Activated CD8-positive, alpha-beta memory T cell treated with anti-CD3 and anti-CD28 coated beads, Interleukin-2, amount 10 ng/mL, durations not matched to agents 7 days and 5 days (primary cell): Measurements from ENCODE around the gene MFNG. TPM values are rescaled to one million over a fixed set of nuclear protein-coding genes. Genes with fewer than 3 reads are reported as not detected.

ENCODE experiments used
- ATAC-seq: fragments of 150-1000 bp; cut with Tn5 transposase; one replicate; pipeline ENCODE4 v1.10.0; 2021; ENCODE audit warnings: moderate library complexity
- CTCF ChIA-PET: fragments of 350-600 bp; sonication (Branson Sonifier 250); formaldehyde crosslinking; loops from one replicate; lab custom pipeline; 2021; ENCODE audit warnings: antibody characterized with exemption; lab: Charles Lee
- DNase-seq: peaks from one replicate; pipeline ENCODE4 v3.0.0-alpha.2; 2020
- H3K27ac Mint-ChIP-seq: one replicate; pipeline ENCODE4 v1.8.0; 2021; ENCODE audit warnings: mild to moderate bottlenecking, mixed read lengths
- H3K27me3 Mint-ChIP-seq: one replicate; pipeline ENCODE4 v1.8.0; 2021; ENCODE audit warnings: mixed read lengths
- H3K36me3 Mint-ChIP-seq: one replicate; pipeline ENCODE4 v1.8.0; 2021; ENCODE audit warnings: mild to moderate bottlenecking, mixed read lengths
- H3K4me1 Mint-ChIP-seq: one replicate; pipeline ENCODE4 v1.8.0; 2021; ENCODE audit warnings: mixed read lengths
- H3K4me3 Mint-ChIP-seq: one replicate; pipeline ENCODE4 v1.8.0; 2021; ENCODE audit warnings: mild to moderate bottlenecking, moderate library complexity, mixed read lengths
- H3K9me3 Mint-ChIP-seq: one replicate; pipeline ENCODE4 v1.8.0; 2022; ENCODE audit warnings: low read depth, mixed read lengths
- total RNA-seq, 2 experiments: library from RNA; stranded (reverse); gene quantifications; one replicate each; pipeline ENCODE4 v1.2.3, GENCODE V29; 2021

MFNG gene
- total RNA-seq, 2 experiments from 2014 or later, result 196 to 220 TPM

- DNase-seq (peak; percentile 87), ATAC-seq (peak; percentile 98)
- H3K4me3 Mint-ChIP-seq, result no peak overlapping the region
- no peaks in the 10 kb centered on the region for H3K27me3 Mint-ChIP-seq
- CTCF ChIA-PET, result interaction anchor here (0.8 to 4.8 kb wide), 21 partner anchors 9 to 215 kb away, joined by 3 to 67 read pairs (median 5); partner anchors contain the start of gene ELFN2
- H3K4me1 Mint-ChIP-seq, result no peaks in the 10 kb centered on the region
- no peaks in the 10 kb centered on the region for H3K9me3 Mint-ChIP-seq
- peaks cover 1% of the 10 kb centered on the region for H3K36me3 Mint-ChIP-seq
- no peak overlapping the region for H3K27ac Mint-ChIP-seq
These were observed 28.9 kb downstream of the MFNG start for GRCh38 chr22:37457093-37457893.

- Mint-ChIP-seq H3K9me3 (no peaks in the 10 kb centered on the region), H3K27me3 (no peaks in the 10 kb centered on the region), H3K4me1 (no peaks in the 10 kb centered on the region), H3K4me3 (no peak overlapping the region), H3K36me3 (peaks cover 1% of the 10 kb centered on the region), H3K27ac (no peak overlapping the region)
- DNase-seq (no peak), ATAC-seq (no peak)
- CTCF ChIA-PET, result interaction anchor here (0.6 to 4.8 kb wide), 13 partner anchors 16 to 198 kb away, joined by 3 to 67 read pairs (median 4); partner anchors contain the start of gene ELFN2
These were observed 29.8 kb downstream of the MFNG start for GRCh38 chr22:37456346-37456745.

GRCh38 chr22:37455896-37456295, 30.3 kb downstream of the MFNG start:
- no peak overlapping the region for H3K4me3 Mint-ChIP-seq
- H3K27ac Mint-ChIP-seq, result no peak overlapping the region
- H3K27me3 Mint-ChIP-seq, result no peaks in the 10 kb centered on the region
- DNase-seq, result no peak
- peaks cover 1% of the 10 kb centered on the region for H3K36me3 Mint-ChIP-seq
- H3K4me1 Mint-ChIP-seq, result no peaks in the 10 kb centered on the region
- CTCF ChIA-PET, result interaction anchor here (0.8 to 4.8 kb wide), 9 partner anchors 15 to 196 kb away, joined by 3 to 67 read pairs (median 4); no protein-coding TSS in a partner anchor
- H3K9me3 Mint-ChIP-seq, result no peaks in the 10 kb centered on the region
- no peak for ATAC-seq

- Mint-ChIP-seq H3K4me3 (no peak overlapping the region), H3K27ac (no peak overlapping the region), H3K27me3 (no peaks in the 10 kb centered on the region), H3K36me3 (peaks cover 1% of the 10 kb centered on the region), H3K9me3 (no peaks in the 10 kb centered on the region), H3K4me1 (no peaks in the 10 kb centered on the region)
- ATAC-seq, result no peak
- no peak for DNase-seq
- CTCF ChIA-PET, result interaction anchor here (0.6 to 4.8 kb wide), 3 partner anchors 140 to 505 kb away, joined by 3 to 67 read pairs (median 7); no protein-coding TSS in a partner anchor
These were observed 31.1 kb downstream of the MFNG start for GRCh38 chr22:37454857-37455686.

- Mint-ChIP-seq H3K27me3 (no peaks in the 10 kb centered on the region), H3K9me3 (no peaks in the 10 kb centered on the region), H3K27ac (no peak overlapping the region), H3K4me3 (no peak overlapping the region), H3K36me3 (no peaks in the 10 kb centered on the region), H3K4me1 (no peaks in the 10 kb centered on the region)
- DNase-seq (no peak), ATAC-seq (no peak)
- CTCF ChIA-PET, result interaction anchor here (2.1 kb wide), 1 partner anchor 193 kb away, joined by 7 read pairs; no protein-coding TSS in a partner anchor
These were observed 32.5 kb downstream of the MFNG start for GRCh38 chr22:37453696-37454095.

GRCh38 chr22:37451218-37451617, 35.0 kb downstream of the MFNG start:
- Mint-ChIP-seq H3K4me1 (no peaks in the 10 kb centered on the region), H3K9me3 (no peaks in the 10 kb centered on the region), H3K36me3 (no peaks in the 10 kb centered on the region), H3K4me3 (no peak overlapping the region), H3K27me3 (no peaks in the 10 kb centered on the region), H3K27ac (no peak overlapping the region)
- no peak for DNase-seq
- CTCF ChIA-PET, result interaction anchor here (0.7 kb wide), 1 partner anchor 167 kb away, joined by 3 read pairs; no protein-coding TSS in a partner anchor
- ATAC-seq, result no peak

GRCh38 chr22:37449331-37450001, 36.7 kb downstream of the MFNG start:
- Mint-ChIP-seq H3K9me3 (no peaks in the 10 kb centered on the region), H3K36me3 (no peaks in the 10 kb centered on the region), H3K27ac (no peak overlapping the region), H3K4me1 (no peaks in the 10 kb centered on the region), H3K4me3 (no peak overlapping the region), H3K27me3 (no peaks in the 10 kb centered on the region)
- CTCF ChIA-PET, result interaction anchor here (1.4 to 1.6 kb wide), 3 partner anchors 9 to 131 kb away, joined by 6 to 8 read pairs (median 7); no protein-coding TSS in a partner anchor
- ATAC-seq (no peak), DNase-seq (no peak)

- Mint-ChIP-seq H3K27ac (no peak overlapping the region), H3K4me1 (no peaks in the 10 kb centered on the region), H3K36me3 (no peaks in the 10 kb centered on the region), H3K4me3 (no peak overlapping the region), H3K27me3 (no peaks in the 10 kb centered on the region), H3K9me3 (no peaks in the 10 kb centered on the region)
- ATAC-seq, result no peak
- CTCF ChIA-PET, result interaction anchor here (1.4 to 1.6 kb wide), 2 partner anchors 9 to 24 kb away, joined by 6 to 8 read pairs; no protein-coding TSS in a partner anchor
- no peak for DNase-seq
These were observed 37.6 kb downstream of the MFNG start for GRCh38 chr22:37448516-37449127.

GRCh38 chr22:37445501-37445900, 40.7 kb downstream of the MFNG start:
- DNase-seq, result no peak
- Mint-ChIP-seq H3K9me3 (no peaks in the 10 kb centered on the region), H3K36me3 (no peaks in the 10 kb centered on the region), H3K4me3 (no peak overlapping the region), H3K27ac (no peak overlapping the region), H3K27me3 (peaks cover 4% of the 10 kb centered on the region), H3K4me1 (peaks cover 6% of the 10 kb centered on the region)
- CTCF ChIA-PET, result no interaction called here
- ATAC-seq, result no peak

- DNase-seq (no peak), ATAC-seq (no peak)
- no peak overlapping the region for H3K27ac Mint-ChIP-seq
- peaks cover 11% of the 10 kb centered on the region for H3K27me3 Mint-ChIP-seq
- no peaks in the 10 kb centered on the region for H3K36me3 Mint-ChIP-seq
- CTCF ChIA-PET, result no interaction called here
- peaks cover 6% of the 10 kb centered on the region for H3K4me1 Mint-ChIP-seq
- H3K9me3 Mint-ChIP-seq, result no peaks in the 10 kb centered on the region
- no peak overlapping the region for H3K4me3 Mint-ChIP-seq
These were observed 42.2 kb downstream of the MFNG start for GRCh38 chr22:37443977-37444376.

- Mint-ChIP-seq H3K27ac (no peak overlapping the region), H3K4me3 (no peak overlapping the region), H3K27me3 (peaks cover 12% of the 10 kb centered on the region), H3K36me3 (no peaks in the 10 kb centered on the region), H3K9me3 (no peaks in the 10 kb centered on the region), H3K4me1 (peaks cover 6% of the 10 kb centered on the region)
- CTCF ChIA-PET, result no interaction called here
- no peak for DNase-seq
- ATAC-seq, result no peak
These were observed 43.1 kb downstream of the MFNG start for GRCh38 chr22:37443086-37443485.

GRCh38 chr22:37442537-37442936, 43.6 kb downstream of the MFNG start:
- no peak overlapping the region for H3K27ac Mint-ChIP-seq
- DNase-seq, result no peak
- no peak overlapping the region for H3K4me3 Mint-ChIP-seq
- CTCF ChIA-PET, result interaction anchor here (1.2 kb wide), 1 partner anchor 12 kb away, joined by 3 read pairs; no protein-coding TSS in a partner anchor
- H3K27me3 Mint-ChIP-seq, result peaks cover 12% of the 10 kb centered on the region
- ATAC-seq, result no peak
- no peaks in the 10 kb centered on the region for H3K9me3 Mint-ChIP-seq
- no peaks in the 10 kb centered on the region for H3K36me3 Mint-ChIP-seq
- H3K4me1 Mint-ChIP-seq, result peaks cover 6% of the 10 kb centered on the region
